ENCODE measurements around the gene BAIAP2. TPM values are rescaled to one million over a fixed set of nuclear protein-coding genes. Genes with fewer than 3 reads are reported as not detected.
A peak's percentile ranks its signal among the peaks of the same experiment; 100 is the strongest.

Gene BAIAP2
- total RNA-seq, 2 donors from 2014 or later, result 11.0 to 13.9 TPM

DNA sequence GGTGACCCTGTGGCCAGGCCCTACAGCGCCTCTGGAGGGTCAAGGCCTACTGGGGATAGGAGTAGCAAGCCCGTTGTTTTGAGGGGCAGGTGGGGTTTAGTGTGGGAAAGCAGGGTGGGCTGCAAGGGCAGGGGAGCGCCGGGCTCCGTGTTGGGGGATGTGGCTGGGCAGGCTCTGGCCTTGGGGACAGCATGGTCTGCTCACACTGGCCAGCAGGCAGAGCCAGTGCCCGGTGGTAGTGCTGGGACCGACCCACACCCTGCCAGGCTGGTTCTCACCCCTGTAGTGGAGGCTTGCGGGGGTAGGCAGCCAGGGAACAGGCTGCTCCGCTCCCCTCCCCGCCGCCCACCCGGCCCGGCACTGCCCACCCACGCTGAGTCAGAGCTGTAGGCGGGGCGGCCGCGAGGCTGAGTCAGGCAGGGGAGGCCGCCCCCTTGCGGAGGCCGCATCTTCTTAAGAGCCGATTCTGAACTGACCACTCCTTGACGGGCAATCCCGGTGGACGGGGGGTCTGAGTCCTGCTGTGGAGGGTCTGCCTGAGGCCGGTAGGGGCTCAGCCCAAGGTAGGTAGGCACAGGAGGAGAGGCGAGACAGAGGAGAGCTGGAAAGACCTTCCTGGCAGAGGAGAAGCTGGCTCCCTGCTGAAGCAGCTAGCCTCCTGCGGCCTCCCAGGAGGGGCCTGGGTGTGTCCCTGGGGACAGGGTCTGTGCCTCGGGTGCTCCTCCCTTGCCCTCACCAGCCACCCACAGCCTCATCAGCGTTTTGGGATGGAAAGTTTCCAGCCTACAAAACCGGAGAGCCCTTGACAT lies 62.4 kb downstream of the BAIAP2 start:
- H3K36me3 Mint-ChIP-seq (ENCODE audit: low read depth), result no peaks in the 10 kb centered on the region
- H3K4me3 Mint-ChIP-seq, result peak overlapping the region; percentile 77
- H3K27me3 Mint-ChIP-seq, result no peaks in the 10 kb centered on the region
- DNase-seq, result peak; percentile 29 to 44 (median 37)
- no peaks in the 10 kb centered on the region for H3K9me3 ChIP-seq (ENCODE audit: control insufficient read depth, low read length, poor library complexity, severe bottlenecking)
- peak overlapping the region; percentile 96 for H3K27ac Mint-ChIP-seq
- no peak for ATAC-seq
- peaks cover 32% of the 10 kb centered on the region for H3K4me1 Mint-ChIP-seq

DNA sequence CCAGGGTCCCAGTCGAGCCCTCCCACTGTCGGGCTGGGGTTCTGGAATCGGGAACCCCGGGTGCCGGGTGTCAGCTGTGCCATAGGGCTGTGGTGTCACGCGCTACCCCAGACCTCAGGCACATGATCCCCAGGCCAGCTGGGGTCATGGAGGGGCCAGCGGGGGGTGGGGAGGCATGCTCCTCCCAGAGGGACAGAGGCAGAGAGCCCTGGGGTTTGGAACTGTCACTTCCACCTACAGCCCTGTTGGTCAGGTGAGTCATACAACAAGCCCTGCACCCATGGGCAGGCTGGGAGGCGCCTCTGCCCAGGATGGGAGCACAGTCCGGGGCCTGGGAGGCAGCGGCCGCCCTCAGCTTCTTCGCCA lies 63.0 kb downstream of the BAIAP2 start:
- peak overlapping the region; percentile 70 for H3K27ac Mint-ChIP-seq
- no peak for ATAC-seq
- H3K27me3 Mint-ChIP-seq, result no peaks in the 10 kb centered on the region

DNA sequence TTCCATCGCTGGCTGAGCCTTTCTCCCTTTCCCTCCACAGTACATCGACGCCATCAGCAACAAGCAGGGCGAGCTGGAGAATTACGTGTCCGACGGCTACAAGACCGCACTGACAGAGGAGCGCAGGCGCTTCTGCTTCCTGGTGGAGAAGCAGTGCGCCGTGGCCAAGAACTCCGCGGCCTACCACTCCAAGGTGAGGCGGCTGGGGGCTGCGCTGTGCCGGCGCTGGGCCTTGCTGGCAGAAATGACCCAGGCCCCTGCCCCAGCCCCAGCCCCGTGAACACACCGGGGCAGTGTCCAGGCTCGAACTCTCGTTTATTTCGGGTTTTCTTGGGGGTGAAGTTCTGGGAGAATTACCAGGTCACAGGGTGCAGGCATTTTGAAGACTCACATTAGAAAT lies 64.9 kb downstream of the BAIAP2 start:
- H3K4me1 Mint-ChIP-seq, result peaks cover 19% of the 10 kb centered on the region
- no peak overlapping the region for H3K27ac Mint-ChIP-seq
- no peaks in the 10 kb centered on the region for H3K36me3 Mint-ChIP-seq (ENCODE audit: low read depth)
- no peak for DNase-seq
- no peak for ATAC-seq
- H3K27me3 Mint-ChIP-seq, result no peaks in the 10 kb centered on the region
- H3K9me3 ChIP-seq (ENCODE audit: control insufficient read depth, low read length, poor library complexity, severe bottlenecking), result no peaks in the 10 kb centered on the region
- no peak overlapping the region for H3K4me3 Mint-ChIP-seq

More for the DNA sequence above, 63.0 kb downstream of the BAIAP2 start:
- Mint-ChIP-seq H3K4me1 (peaks cover 29% of the 10 kb centered on the region), H3K36me3 (ENCODE audit: low read depth) (no peaks in the 10 kb centered on the region), H3K4me3 (no peak overlapping the region)
- no peaks in the 10 kb centered on the region for H3K9me3 ChIP-seq (ENCODE audit: control insufficient read depth, low read length, poor library complexity, severe bottlenecking)
- no peak for DNase-seq

DNA sequence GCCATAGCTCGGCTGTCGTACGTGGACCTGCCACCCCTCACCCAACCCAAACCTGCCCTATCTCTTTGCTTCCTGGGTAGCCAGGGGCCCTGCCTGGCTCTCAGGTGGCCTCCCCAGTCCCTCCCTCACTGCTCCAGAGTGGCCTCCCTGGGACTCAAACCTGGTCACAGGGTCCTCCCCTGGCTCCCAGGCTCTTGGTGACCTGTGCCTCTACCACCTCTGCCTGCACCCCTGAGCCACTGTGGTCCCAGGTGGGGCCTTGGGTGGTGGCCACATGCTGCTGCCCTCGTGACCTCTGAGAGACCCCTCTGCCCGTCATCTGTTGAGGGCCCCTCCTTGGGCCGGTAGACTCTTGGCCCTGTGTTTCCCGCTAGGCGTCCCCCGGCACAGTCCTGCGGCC lies 65.7 kb downstream of the BAIAP2 start:
- peaks cover 15% of the 10 kb centered on the region for H3K4me1 Mint-ChIP-seq
- no peak overlapping the region for H3K4me3 Mint-ChIP-seq
- DNase-seq, result no peak
- H3K9me3 ChIP-seq (ENCODE audit: control insufficient read depth, low read length, poor library complexity, severe bottlenecking), result no peaks in the 10 kb centered on the region
- ATAC-seq, result no peak
- peak overlapping the region; percentile 27 for H3K27ac Mint-ChIP-seq
- H3K36me3 Mint-ChIP-seq (ENCODE audit: low read depth), result no peaks in the 10 kb centered on the region
- no peaks in the 10 kb centered on the region for H3K27me3 Mint-ChIP-seq

DNA sequence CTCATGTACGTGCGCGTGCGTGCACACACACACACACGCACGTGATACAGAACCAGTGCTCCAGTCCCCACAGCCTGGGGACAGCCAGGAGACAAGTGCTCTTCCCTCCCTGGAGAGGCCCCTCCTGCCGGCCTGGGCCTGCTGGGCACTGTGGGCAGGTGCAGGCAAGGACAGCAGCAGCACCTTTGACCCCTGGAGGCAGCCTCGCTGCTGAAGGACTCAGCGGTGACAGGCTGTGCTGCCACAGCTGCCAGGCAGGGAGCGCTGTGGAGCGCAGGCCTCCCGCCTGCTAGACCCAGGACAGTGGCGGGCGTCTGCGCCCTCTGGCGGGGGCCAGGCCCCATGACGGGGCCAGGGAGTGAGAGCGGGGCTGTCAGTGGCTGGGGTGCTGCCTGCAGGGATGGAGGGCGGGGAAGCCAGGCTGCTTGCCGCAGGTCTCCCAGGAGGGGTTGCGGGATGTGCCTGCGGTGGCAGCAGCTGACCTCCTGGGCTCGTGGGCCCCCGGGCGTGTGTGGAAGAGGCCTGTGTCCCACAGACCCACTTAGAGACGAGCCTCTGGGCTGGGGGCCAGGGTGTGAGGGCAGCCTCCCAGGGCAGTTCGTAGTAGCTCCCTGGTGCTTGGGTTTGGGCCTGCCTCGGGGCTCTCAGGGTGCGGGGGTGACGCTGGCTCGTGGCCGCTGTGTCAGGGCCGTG lies 66.8 kb downstream of the BAIAP2 start:
- Mint-ChIP-seq H3K4me3 (no peak overlapping the region), H3K27me3 (no peaks in the 10 kb centered on the region), H3K36me3 (ENCODE audit: low read depth) (no peaks in the 10 kb centered on the region), H3K4me1 (peaks cover 9% of the 10 kb centered on the region), H3K27ac (no peak overlapping the region)
- H3K9me3 ChIP-seq (ENCODE audit: control insufficient read depth, low read length, poor library complexity, severe bottlenecking), result no peaks in the 10 kb centered on the region
- ATAC-seq (peak; percentile 100), DNase-seq (peak; percentile 84 to 95 (median 87))

DNA sequence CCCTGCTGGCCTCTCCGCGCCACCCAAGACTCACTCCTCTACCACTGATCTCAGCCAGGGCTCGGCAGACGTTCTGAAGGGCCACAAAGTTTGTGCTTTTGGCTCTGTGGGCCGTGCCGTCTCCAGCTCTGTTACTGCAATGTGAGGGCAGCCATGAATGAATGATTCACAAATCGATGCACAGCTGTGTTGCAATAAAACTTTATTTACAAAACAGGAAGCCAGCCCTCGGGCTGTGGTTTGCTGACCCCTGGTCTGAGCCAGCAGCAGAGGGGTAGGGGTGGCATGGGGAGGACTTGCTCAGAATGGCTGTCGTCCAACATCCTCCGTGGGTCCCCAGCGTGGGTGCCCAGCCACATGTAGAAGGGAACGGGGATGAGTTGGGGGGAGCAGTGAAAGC lies 67.4 kb downstream of the BAIAP2 start:
- no peak for ATAC-seq
- H3K36me3 Mint-ChIP-seq (ENCODE audit: low read depth), result no peaks in the 10 kb centered on the region
- H3K4me3 Mint-ChIP-seq, result no peak overlapping the region
- H3K9me3 ChIP-seq (ENCODE audit: control insufficient read depth, low read length, poor library complexity, severe bottlenecking), result no peaks in the 10 kb centered on the region
- no peaks in the 10 kb centered on the region for H3K27me3 Mint-ChIP-seq
- peaks cover 7% of the 10 kb centered on the region for H3K4me1 Mint-ChIP-seq
- no peak for DNase-seq
- H3K27ac Mint-ChIP-seq, result no peak overlapping the region

DNA sequence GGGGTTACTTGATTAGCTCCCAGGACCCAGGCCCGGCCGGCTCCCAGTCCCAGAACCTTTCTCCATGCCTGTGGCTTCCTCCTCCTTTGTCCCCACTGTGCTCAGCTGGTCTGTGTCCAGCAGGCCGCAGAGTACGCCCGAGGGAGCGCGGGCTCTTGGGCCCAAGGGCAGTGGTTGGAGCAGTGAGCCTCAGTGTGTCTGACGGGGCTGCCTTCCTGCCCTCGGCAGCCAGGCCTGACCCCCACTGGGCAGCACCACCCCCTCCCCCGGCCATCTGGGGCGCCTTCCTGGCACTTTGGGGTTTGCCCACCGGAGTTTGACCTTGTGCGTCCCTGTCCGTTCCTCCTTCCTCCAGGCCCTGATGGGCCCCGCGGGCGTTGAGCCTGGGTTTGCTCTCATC lies 67.9 kb downstream of the BAIAP2 start:
- no peak overlapping the region for H3K4me3 Mint-ChIP-seq
- no peak for ATAC-seq

DNA sequence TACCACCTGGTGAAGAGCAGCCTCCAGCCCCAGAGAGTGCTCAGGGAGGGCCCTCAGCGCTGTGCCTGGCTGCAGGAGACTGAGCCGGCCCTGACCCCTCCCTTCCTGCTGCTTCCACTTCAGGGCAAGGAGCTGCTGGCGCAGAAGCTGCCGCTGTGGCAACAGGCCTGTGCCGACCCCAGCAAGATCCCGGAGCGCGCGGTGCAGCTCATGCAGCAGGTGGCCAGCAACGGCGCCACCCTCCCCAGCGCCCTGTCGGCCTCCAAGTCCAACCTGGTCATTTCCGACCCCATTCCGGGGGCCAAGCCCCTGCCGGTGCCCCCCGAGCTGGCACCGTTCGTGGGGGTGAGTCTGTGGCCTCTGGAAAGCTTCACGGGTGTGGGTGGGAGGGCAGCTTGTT lies 68.4 kb downstream of the BAIAP2 start:
- no peak overlapping the region for H3K4me3 Mint-ChIP-seq
- H3K27me3 Mint-ChIP-seq, result no peaks in the 10 kb centered on the region
- no peak for ATAC-seq
- H3K27ac Mint-ChIP-seq, result no peak overlapping the region
- no peaks in the 10 kb centered on the region for H3K9me3 ChIP-seq (ENCODE audit: control insufficient read depth, low read length, poor library complexity, severe bottlenecking)
- no peaks in the 10 kb centered on the region for H3K36me3 Mint-ChIP-seq (ENCODE audit: low read depth)
- DNase-seq, result no peak
- H3K4me1 Mint-ChIP-seq, result peaks cover 5% of the 10 kb centered on the region

More for the DNA sequence above, 67.9 kb downstream of the BAIAP2 start:
- Mint-ChIP-seq H3K27ac (no peak overlapping the region), H3K4me1 (peaks cover 5% of the 10 kb centered on the region), H3K36me3 (ENCODE audit: low read depth) (no peaks in the 10 kb centered on the region), H3K27me3 (no peaks in the 10 kb centered on the region)
- no peaks in the 10 kb centered on the region for H3K9me3 ChIP-seq (ENCODE audit: control insufficient read depth, low read length, poor library complexity, severe bottlenecking)
- no peak for DNase-seq

DNA sequence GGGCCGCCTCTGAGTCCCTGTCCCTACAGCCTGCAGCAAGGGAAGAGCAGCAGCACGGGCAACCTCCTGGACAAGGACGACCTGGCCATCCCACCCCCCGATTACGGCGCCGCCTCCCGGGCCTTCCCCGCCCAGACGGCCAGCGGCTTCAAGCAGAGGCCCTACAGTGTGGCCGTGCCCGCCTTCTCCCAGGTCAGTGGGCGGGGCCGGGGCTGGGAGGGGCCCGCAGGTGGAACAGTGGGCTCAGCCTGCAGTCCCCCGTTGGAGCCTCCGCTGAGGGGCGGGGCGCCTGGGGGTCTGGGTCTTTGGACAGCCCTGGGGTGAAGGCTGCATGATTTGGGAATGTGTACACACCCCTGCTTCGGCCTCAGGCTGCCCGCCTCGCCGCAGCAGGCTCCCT lies 71.8 kb downstream of the BAIAP2 start:
- peaks cover 6% of the 10 kb centered on the region for H3K27me3 Mint-ChIP-seq
- no peaks in the 10 kb centered on the region for H3K9me3 ChIP-seq (ENCODE audit: control insufficient read depth, low read length, poor library complexity, severe bottlenecking)
- no peaks in the 10 kb centered on the region for H3K36me3 Mint-ChIP-seq (ENCODE audit: low read depth)
- peaks cover 4% of the 10 kb centered on the region for H3K4me1 Mint-ChIP-seq
- ATAC-seq (no peak), DNase-seq (no peak)
- H3K4me3 Mint-ChIP-seq, result no peak overlapping the region
- no peak overlapping the region for H3K27ac Mint-ChIP-seq

DNA sequence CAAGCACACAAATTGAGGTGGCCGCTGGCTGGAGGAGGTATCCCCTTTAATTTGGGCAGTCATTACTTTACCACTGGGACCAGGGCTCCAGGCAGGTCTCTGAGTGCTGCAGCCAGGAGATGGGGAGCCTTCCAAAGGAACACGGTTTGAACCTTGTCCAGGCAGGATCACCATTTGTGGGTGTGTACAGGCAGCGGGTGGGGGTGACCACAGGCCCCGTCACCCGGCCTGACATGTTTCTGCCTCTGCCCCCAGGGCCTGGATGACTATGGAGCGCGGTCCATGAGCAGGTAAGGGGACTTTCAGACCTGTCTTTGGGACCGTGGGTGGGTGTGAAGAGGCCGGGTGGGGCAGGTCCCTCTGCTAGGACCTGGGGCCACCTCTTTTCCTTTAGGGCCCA lies 73.3 kb downstream of the BAIAP2 start:
- Mint-ChIP-seq H3K27ac (no peak overlapping the region), H3K4me1 (peaks cover 2% of the 10 kb centered on the region), H3K4me3 (no peak overlapping the region), H3K36me3 (ENCODE audit: low read depth) (no peaks in the 10 kb centered on the region), H3K27me3 (peaks cover 7% of the 10 kb centered on the region)
- H3K9me3 ChIP-seq (ENCODE audit: control insufficient read depth, low read length, poor library complexity, severe bottlenecking), result no peaks in the 10 kb centered on the region
- ATAC-seq (no peak), DNase-seq (no peak)

DNA sequence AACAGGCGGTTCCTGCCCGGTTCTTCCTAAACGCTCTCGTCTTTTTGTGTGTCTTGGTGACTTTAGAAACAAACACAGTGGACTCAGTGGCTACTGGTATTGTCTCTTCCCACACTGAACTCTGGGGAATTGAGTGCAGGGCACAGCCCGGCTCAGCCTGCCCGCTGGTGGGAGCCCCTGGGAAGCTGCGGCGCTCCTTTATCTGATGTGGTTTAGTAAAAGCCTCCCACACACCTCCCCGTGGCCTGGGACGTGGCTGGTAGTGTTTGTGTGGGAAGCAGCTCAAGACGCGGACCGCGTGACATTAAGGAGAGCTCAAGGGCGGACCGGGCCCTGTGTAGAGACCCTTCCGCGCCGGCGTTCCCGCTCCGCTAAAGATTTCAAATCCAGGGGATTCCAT lies 75.0 kb downstream of the BAIAP2 start:
- Mint-ChIP-seq H3K27ac (no peak overlapping the region), H3K4me1 (peaks cover 2% of the 10 kb centered on the region), H3K27me3 (peaks cover 7% of the 10 kb centered on the region), H3K36me3 (ENCODE audit: low read depth) (no peaks in the 10 kb centered on the region), H3K4me3 (no peak overlapping the region)
- ATAC-seq (no peak), DNase-seq (no peak)
- no peaks in the 10 kb centered on the region for H3K9me3 ChIP-seq (ENCODE audit: control insufficient read depth, low read length, poor library complexity, severe bottlenecking)

DNA sequence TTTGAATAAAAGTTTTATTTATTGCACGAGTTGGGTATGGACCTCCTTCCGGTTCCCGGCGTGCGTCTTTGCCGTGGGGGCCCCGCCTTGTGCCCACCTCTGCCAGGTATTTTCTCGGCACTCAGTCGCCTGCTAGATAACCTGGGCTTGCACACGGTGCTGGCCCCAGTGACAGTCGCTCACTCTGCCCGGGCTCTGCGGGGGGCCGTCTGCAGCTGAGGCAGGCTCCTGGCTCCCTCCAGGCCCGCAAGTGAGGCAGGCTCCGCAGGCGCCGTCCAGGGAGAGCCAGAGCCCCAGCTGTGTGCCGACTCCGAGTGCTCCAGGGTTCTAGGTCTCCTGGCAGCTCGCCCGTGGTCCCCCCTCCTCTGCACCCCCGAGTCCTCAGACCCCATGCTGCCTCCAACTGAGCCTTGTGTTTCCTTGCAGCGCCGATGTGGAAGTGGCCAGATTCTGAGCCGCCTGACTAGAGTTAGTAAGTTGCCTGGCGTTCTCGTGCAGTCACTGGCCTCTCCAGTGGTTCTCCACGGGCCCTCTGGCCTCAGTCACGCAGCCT lies 75.6 kb downstream of the BAIAP2 start:
- ATAC-seq (no peak), DNase-seq (no peak)
- Mint-ChIP-seq H3K4me1 (peaks cover 2% of the 10 kb centered on the region), H3K36me3 (ENCODE audit: low read depth) (no peaks in the 10 kb centered on the region), H3K27ac (no peak overlapping the region), H3K27me3 (peaks cover 7% of the 10 kb centered on the region), H3K4me3 (no peak overlapping the region)
- no peaks in the 10 kb centered on the region for H3K9me3 ChIP-seq (ENCODE audit: control insufficient read depth, low read length, poor library complexity, severe bottlenecking)

DNA sequence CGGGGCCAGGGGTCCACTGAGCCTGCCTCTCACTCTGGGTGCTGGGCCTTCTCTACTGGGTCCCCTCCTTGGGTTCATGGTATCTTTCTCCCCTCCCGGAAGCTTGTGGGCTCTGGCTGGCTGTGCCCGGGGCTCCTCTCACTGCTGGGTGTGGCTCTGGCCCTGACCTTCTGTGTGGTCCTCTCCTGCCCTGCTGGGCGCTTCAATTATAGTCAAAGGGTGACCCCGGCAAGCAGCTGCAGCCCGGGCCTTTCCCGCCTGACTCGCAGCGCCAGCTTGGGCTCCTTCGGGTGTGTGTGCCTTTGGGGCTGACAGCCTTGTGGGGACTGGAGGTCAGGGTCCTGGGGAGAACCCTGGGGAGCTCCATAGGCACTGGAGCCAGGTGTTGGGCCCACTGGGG lies 76.1 kb downstream of the BAIAP2 start:
- peaks cover 2% of the 10 kb centered on the region for H3K4me1 Mint-ChIP-seq
- no peak overlapping the region for H3K4me3 Mint-ChIP-seq
- no peak for DNase-seq
- H3K9me3 ChIP-seq (ENCODE audit: control insufficient read depth, low read length, poor library complexity, severe bottlenecking), result no peaks in the 10 kb centered on the region
- peaks cover 7% of the 10 kb centered on the region for H3K27me3 Mint-ChIP-seq
- no peaks in the 10 kb centered on the region for H3K36me3 Mint-ChIP-seq (ENCODE audit: low read depth)
- H3K27ac Mint-ChIP-seq, result no peak overlapping the region
- no peak for ATAC-seq
